Neuronal stem cell (in vitro differentiated cells): Measurements from ENCODE around the gene DNASE2.

ENCODE experiments used
- DNase-seq: peaks from one replicate; pipeline ENCODE4 v3.0.0-alpha.2; 2013; ENCODE audit warnings: low spot score
- H2AFZ ChIP-seq: one replicate; pipeline ENCODE4 v1.6.1; 2013; ENCODE audit warnings: mild to moderate bottlenecking, low read length, inconsistent platforms
- H2AK5ac ChIP-seq: 2 replicates; pipeline ENCODE4 v1.6.1; 2013; ENCODE audit warnings: low read depth, mild to moderate bottlenecking, inconsistent platforms, low read length, moderate library complexity, mixed read lengths
- H2BK120ac ChIP-seq: 2 replicates; pipeline ENCODE4 v1.6.1; 2013; ENCODE audit warnings: low read depth, mild to moderate bottlenecking, inconsistent platforms, low read length, moderate library complexity, mixed read lengths
- H2BK12ac ChIP-seq: one replicate; pipeline ENCODE4 v1.6.1; 2013; ENCODE audit warnings: low read length, inconsistent platforms
- H2BK15ac ChIP-seq: 2 replicates; pipeline ENCODE4 v1.6.1; 2013; ENCODE audit warnings: mild to moderate bottlenecking, low read length, inconsistent platforms, mixed read lengths
- H2BK5ac ChIP-seq: one replicate; pipeline ENCODE4 v1.6.1; 2013; ENCODE audit warnings: inconsistent platforms, mild to moderate bottlenecking, low read length, moderate library complexity
- H3K14ac ChIP-seq: one replicate; pipeline ENCODE4 v1.6.1; 2013; ENCODE audit warnings: low read length, inconsistent platforms
- H3K18ac ChIP-seq: 2 replicates; pipeline ENCODE4 v1.6.1; 2013; ENCODE audit warnings: low read length, inconsistent platforms
- H3K23ac ChIP-seq: 2 replicates; pipeline ENCODE4 v1.6.1; 2013; ENCODE audit warnings: low read depth, mild to moderate bottlenecking, mixed read lengths, low read length, inconsistent platforms; ENCODE audit not compliant: poor library complexity
- H3K27ac ChIP-seq: replicated peaks from 3 replicates; pipeline ENCODE4 v1.5.1; 2013; ENCODE audit warnings: low read length, inconsistent platforms
- H3K27me3 ChIP-seq, 3 experiments: 2 replicates each; pipeline ENCODE4 v1.6.1; 2013; ENCODE audit warnings: low read length in 3 of 3, mild to moderate bottlenecking in 2 of 3, inconsistent platforms in 1 of 3, low read depth in 1 of 3, mixed read lengths in 1 of 3, moderate library complexity in 1 of 3; ENCODE audit not compliant: control insufficient read depth in 3 of 3, insufficient read depth in 3 of 3
- H3K36me3 ChIP-seq, 2 donors: replicated peaks in 1 of 2; 2 replicates each; pipeline ENCODE4 v1.6.1; 2013; ENCODE audit warnings: low read length in 2 of 2; ENCODE audit not compliant: control insufficient read depth in 2 of 2, insufficient read depth in 2 of 2
- H3K4ac ChIP-seq: 2 replicates; pipeline ENCODE4 v1.6.1; 2013; ENCODE audit warnings: inconsistent platforms, mild to moderate bottlenecking, low read length, moderate library complexity
- H3K4me1 ChIP-seq, 2 donors: 1 replicate in 1 of 2; 2 replicates in 1 of 2; pipeline ENCODE4 v1.6.1; 2013; ENCODE audit warnings: low read length in 2 of 2, low read depth in 1 of 2; ENCODE audit not compliant: control insufficient read depth in 2 of 2, insufficient read depth in 1 of 2
- H3K4me2 ChIP-seq: one replicate; pipeline ENCODE4 v1.6.1; 2013; ENCODE audit warnings: mild to moderate bottlenecking, low read length, inconsistent platforms; ENCODE audit not compliant: insufficient read depth, poor library complexity, severe bottlenecking
- H3K4me3 ChIP-seq, 2 donors: 2 replicates each; pipeline ENCODE4 v1.5.1; 2013; ENCODE audit warnings: low read length in 2 of 2, mild to moderate bottlenecking in 2 of 2, inconsistent platforms in 1 of 2, moderate library complexity in 1 of 2
- H3K79me1 ChIP-seq: one replicate; pipeline ENCODE4 v1.6.1; 2013; ENCODE audit warnings: low read depth, mild to moderate bottlenecking, inconsistent platforms, low read length, moderate library complexity
- H3K9ac ChIP-seq: one replicate; pipeline ENCODE4 v1.6.1; 2013; ENCODE audit warnings: mild to moderate bottlenecking, low read depth, low read length, inconsistent platforms; ENCODE audit not compliant: poor library complexity
- H3K9me3 ChIP-seq, 2 donors: replicated peaks in 1 of 2; 2 replicates each; pipeline versions ENCODE3 to v1.6.1; 2013; ENCODE audit warnings: low read length in 2 of 2, mild to moderate bottlenecking in 2 of 2, inconsistent platforms in 1 of 2, low read depth in 1 of 2, mixed read lengths in 1 of 2, moderate library complexity in 1 of 2; ENCODE audit not compliant: control insufficient read depth in 2 of 2, insufficient read depth in 1 of 2
- H4K8ac ChIP-seq: one replicate; pipeline ENCODE4 v1.6.1; 2013; ENCODE audit warnings: low read depth, mild to moderate bottlenecking, inconsistent platforms, low read length, moderate library complexity
- H4K91ac ChIP-seq: one replicate; pipeline ENCODE4 v1.6.1; 2013; ENCODE audit warnings: low read length, low read depth, mild to moderate bottlenecking, inconsistent platforms; ENCODE audit not compliant: poor library complexity
- WGBS, 2 donors: extraction: QIAGEN DNeasy Blood & Tissue Kit; methylation state at CpG; one replicate each; pipeline ENCODE4 v1.1.7; 2013; ENCODE audit warnings: missing lambda C conversion rate in 2 of 2, mixed read lengths in 1 of 2; ENCODE audit not compliant: insufficient read length in 2 of 2, insufficient replicate concordance in 1 of 2; ENCODE audit errors: extremely low coverage in 2 of 2; 5-methylcytosine and 5-hydroxymethylcytosine counted together

The DNASE2 gene

GRCh38 chr19:12886969-12887747 lies 5.9 kb upstream of the DNASE2 start, which contains the start of gene KLF1:
Gene KLF1, minus strand, starts transcription at chr19:12887201. Its CDS starts 61 bp downstream, at chr19:12887140.
- no peak within 1 kb of the TSS for H4K91ac ChIP-seq
- H2AFZ ChIP-seq: peak within 1 kb of the TSS; percentile 90
- no peak within 1 kb of the TSS for H3K14ac ChIP-seq
- H3K4me1 ChIP-seq: peaks cover 4 to 8% of the 10 kb centered on the region in 2 donors
- H2BK15ac ChIP-seq: peak within 1 kb of the TSS; percentile 89
- no peak within 1 kb of the TSS for H3K4me3 ChIP-seq
- no peak for DNase-seq
- peaks cover 10% of the 10 kb centered on the region for H3K79me1 ChIP-seq
- peak within 1 kb of the TSS; percentile 68 for H3K23ac ChIP-seq
- H3K27me3 ChIP-seq: peaks cover 11 to 70% (median 42%) of the 10 kb centered on the region in 3 experiments
- no peak within 1 kb of the TSS for H3K4ac ChIP-seq
- WGBS, 2 donors: no CpG with 5 or more reads among the region's 17 CpGs
- H2BK5ac ChIP-seq: peak within 1 kb of the TSS; percentile 82
- peaks cover 11 to 17% of the 10 kb centered on the region in 2 donors for H3K9me3 ChIP-seq
- no peaks in the 10 kb centered on the region for H3K36me3 ChIP-seq
- no peak within 1 kb of the TSS for H3K27ac ChIP-seq
- no peak within 1 kb of the TSS for H2BK120ac ChIP-seq
- peak within 1 kb of the TSS; percentile 89 for H3K4me2 ChIP-seq
- peak within 1 kb of the TSS; percentile 94 for H2AK5ac ChIP-seq
- peak within 1 kb of the TSS; percentile 82 for H4K8ac ChIP-seq
- peak within 1 kb of the TSS; percentile 90 for H3K18ac ChIP-seq
- H2BK12ac ChIP-seq: peak within 1 kb of the TSS; percentile 60
- H3K9ac ChIP-seq: peak within 1 kb of the TSS; percentile 30

GRCh38 chr19:12886651-12886968 lies 5.4 kb upstream of the DNASE2 start:
- peaks cover 6% of the 10 kb centered on the region for H3K79me1 ChIP-seq
- H4K8ac ChIP-seq: no peak overlapping the region
- no peak overlapping the region for H3K4me2 ChIP-seq
- H2BK15ac ChIP-seq: no peak overlapping the region
- H3K27ac ChIP-seq: no peak overlapping the region
- H3K9me3 ChIP-seq: peaks cover 11 to 17% of the 10 kb centered on the region in 2 donors
- H3K14ac ChIP-seq: no peak overlapping the region
- peak overlapping the region; percentile 60 for H2BK12ac ChIP-seq
- no peak overlapping the region for H3K4ac ChIP-seq
- H3K4me1 ChIP-seq: peaks cover 2 to 5% of the 10 kb centered on the region in 2 donors
- H4K91ac ChIP-seq: no peak overlapping the region
- H3K36me3 ChIP-seq: no peaks in the 10 kb centered on the region
- H3K23ac ChIP-seq: peak overlapping the region; percentile 67
- no peak for DNase-seq
- H2BK120ac ChIP-seq: no peak overlapping the region
- no peak overlapping the region for H3K18ac ChIP-seq
- no peak overlapping the region for H3K4me3 ChIP-seq
- no peak overlapping the region for H2AFZ ChIP-seq
- peaks cover 11 to 72% (median 42%) of the 10 kb centered on the region in 3 experiments for H3K27me3 ChIP-seq
- H2BK5ac ChIP-seq: no peak overlapping the region
- peak overlapping the region; percentile 30 for H3K9ac ChIP-seq
- peak overlapping the region; percentile 78 for H2AK5ac ChIP-seq
- WGBS, 2 donors: no CpG with 5 or more reads among the region's 5 CpGs

- H3K27me3 ChIP-seq: peaks cover 11 to 72% (median 42%) of the 10 kb centered on the region in 3 experiments
- H2BK5ac ChIP-seq: peak overlapping the region; percentile 82
- H3K4ac ChIP-seq: no peak overlapping the region
- H3K14ac ChIP-seq: peak overlapping the region; percentile 82
- peak overlapping the region; percentile 82 for H4K8ac ChIP-seq
- H3K18ac ChIP-seq: peak overlapping the region; percentile 90
- H3K23ac ChIP-seq: peak overlapping the region; percentile 100
- H3K9me3 ChIP-seq: peaks cover 11 to 17% of the 10 kb centered on the region in 2 donors
- H3K9ac ChIP-seq: peak overlapping the region; percentile 83
- H3K4me1 ChIP-seq: peaks cover 1 to 7% of the 10 kb centered on the region in 2 donors
- H4K91ac ChIP-seq: no peak overlapping the region
- WGBS, 2 donors: no CpG with 5 or more reads among the region's 53 CpGs
- H3K79me1 ChIP-seq: no peaks in the 10 kb centered on the region
- no peak overlapping the region for H2BK12ac ChIP-seq
- H3K4me3 ChIP-seq: peak overlapping the region in 1 of 2 donors; percentile 69
- H2AK5ac ChIP-seq: peak overlapping the region; percentile 94
- H2BK120ac ChIP-seq: peak overlapping the region; percentile 72
- DNase-seq: no peak
- H3K27ac ChIP-seq: no peak overlapping the region
- H3K36me3 ChIP-seq: no peaks in the 10 kb centered on the region
- H2AFZ ChIP-seq: peak overlapping the region; percentile 90
- peak overlapping the region; percentile 89 for H3K4me2 ChIP-seq
- peak overlapping the region; percentile 89 for H2BK15ac ChIP-seq
Measured at GRCh38 chr19:12885749-12886650, 4.8 kb upstream of the DNASE2 start.
